Pancreas (tissue), 10 donors: Measurements from ENCODE around the gene CALR3. TPM values are rescaled to one million over a fixed set of nuclear protein-coding genes. Genes with fewer than 3 reads are reported as not detected.
A peak's percentile ranks its signal among the peaks of the same experiment; 100 is the strongest.

ENCODE experiments used
- ATAC-seq, 4 donors: fragments of 200-7000 bp; cut with Tn5 transposase; one replicate each; pipeline versions ENCODE4 v1.8.0 to v1.9.1; 2020; ENCODE audit warnings: mild to moderate bottlenecking in 4 of 4, moderate library complexity in 4 of 4
- DNase-seq, 6 donors: peaks; one replicate each; pipeline ENCODE4 v3.0.0-alpha.2; 2020
- FAIRE-seq: peaks from 2 replicates; lab custom pipeline; 2012; peaks lifted over from hg19 to GRCh38; lab: Jason Lieb, UNC
- H3K27ac ChIP-seq, 4 donors: fragments of 200-600 bp; sonication (generic); 1 replicate in 3 of 4; 2 replicates in 1 of 4; pipeline versions ENCODE4 v1.5.0 to v1.8.0; 2020
- H3K27me3 ChIP-seq, 4 donors: fragments of 200-600 bp; one replicate each; pipeline ENCODE4 v1.8.0; 2021
- H3K36me3 ChIP-seq, 3 donors: fragments of 200-600 bp; sonication (generic) in 1 of 3; one replicate each; pipeline versions ENCODE4 v1.5.0 to v1.8.0; 2020 to 2021
- H3K4me1 ChIP-seq, 3 donors: fragments of 200-600 bp; one replicate each; pipeline ENCODE4 v1.8.0; 2021
- H3K4me3 ChIP-seq, 4 donors: fragments of 200-600 bp; sonication (generic) in 2 of 4; one replicate each; pipeline versions ENCODE4 v1.5.0 to v1.8.0; 2020 to 2021
- H3K9me3 ChIP-seq, 4 donors: fragments of 200-600 bp; one replicate each; pipeline ENCODE4 v1.8.0; 2021
- CTCF ChIP-seq, 4 donors: fragments of 200-600 bp; sonication (generic) in 3 of 4; IDR thresholded peaks; one replicate each; pipeline versions ENCODE4 v1.5.0 to v1.8.0; 2021; ENCODE audit warnings: antibody characterized with exemption in 4 of 4
- WGBS, 2 donors: extraction: QIAGEN DNeasy Blood & Tissue Kit; methylation state at CpG; one replicate each; pipeline ENCODE4 v1.1.7; 2013; 5-methylcytosine and 5-hydroxymethylcytosine counted together
- intact Hi-C, 3 donors: fragments of 100-400 bp; cut with DNase I; formaldehyde crosslinking; loops; one replicate each; pipeline versions ENCODE4 v1.11.1 to v1.14.2; 2022
- polyA plus RNA-seq, 2 donors: library from polyadenylated mRNA; stranded (reverse); fragments of 200-250 nt; gene quantifications; one replicate each; pipeline ENCODE4 v1.2.3, GENCODE V29; 2013
- total RNA-seq, 6 donors: library from RNA; stranded (reverse); fragmentation: NEBNext Ultra II Directional in 4 of 6; extraction: Animal tissue kit (Norgen Biotek cat#: 25700) in 4 of 6; gene quantifications; one replicate each; pipeline versions ENCODE4 v1.2.1 to v1.2.4, GENCODE V29; 2021 to 2023
- donor health status: healthy with polysubstance abuse.
- donor health status: DM: no; HTN: no; CAD: no; lungs with moderate emphysema.
- donor health status: DM: no; HTN: no; CAD: no.
- donor health status: control.
- donor health status: control.
- donor health status: Bipolar disorder and iron deficiency.
- donor health status: DM: yes; HTN: yes; CAD: no.
- donor health status: DM: no; HTN: no; CAD: no.
- donor health status: DM: no; HTN: no; CAD: no.
- donor health status: DM: yes; HTN: yes; CAD: no.

CALR3 gene
- total and polyA plus RNA-seq, 8 donors, result 0.07 TPM; not detected in 7

- no peak for TF ChIP-seq CTCF (IDR thresholded peaks at IDR 0.05)
- no peaks in the 10 kb centered on the region for H3K4me1 ChIP-seq
- no peak for ATAC-seq
- intact Hi-C loops, result no loop called here
- no peak for FAIRE-seq
- H3K9me3 ChIP-seq, result no peaks in the 10 kb centered on the region
- no peak overlapping the region for H3K4me3 ChIP-seq
- no peaks in the 10 kb centered on the region for H3K27me3 ChIP-seq
- 91 to 94% methylated on average over 41 to 43 of the region's 43 CpGs for WGBS, 2 donors
- DNase-seq, result peak in 1 of 6 donors; percentile 72
- H3K27ac ChIP-seq, result no peak overlapping the region
- H3K36me3 ChIP-seq, result peaks cover 14 to 94% (median 83%) of the 10 kb centered on the region in 3 donors
Observed at GRCh38 chr19:16530540-16531379, 34.8 kb upstream of the CALR3 start.

- WGBS, 2 donors, result 87 to 91% methylated on average over 25 of the region's 25 CpGs
- Histone ChIP-seq H3K36me3 (peaks cover 15 to 94% (median 88%) of the 10 kb centered on the region in 3 donors), H3K27me3 (no peaks in the 10 kb centered on the region), H3K4me3 (no peak overlapping the region), H3K9me3 (no peaks in the 10 kb centered on the region), H3K4me1 (no peaks in the 10 kb centered on the region), H3K27ac (no peak overlapping the region)
- intact Hi-C loops, result no loop called here
- ATAC-seq (no peak), FAIRE-seq (no peak), DNase-seq (peak in 1 of 6 donors; percentile 55)
- TF ChIP-seq CTCF (IDR thresholded peaks at IDR 0.05), result no peak
Observed at GRCh38 chr19:16529466-16530144, 33.6 kb upstream of the CALR3 start.

GRCh38 chr19:16527971-16528521, 32.1 kb upstream of the CALR3 start:
- intact Hi-C loops, result no loop called here
- DNase-seq (no peak), ATAC-seq (peak in 3 of 4 donors; percentile 35 to 54 (median 53)), FAIRE-seq (no peak)
- H3K9me3 ChIP-seq, result no peaks in the 10 kb centered on the region
- no peak overlapping the region for H3K27ac ChIP-seq
- H3K27me3 ChIP-seq, result no peaks in the 10 kb centered on the region
- WGBS, 2 donors, result 85 to 89% methylated on average over 12 of the region's 12 CpGs
- TF ChIP-seq CTCF (IDR thresholded peaks at IDR 0.05), result peak in 1 of 4 donors; percentile 8
- no peak overlapping the region for H3K4me3 ChIP-seq
- peaks cover 19 to 89% (median 89%) of the 10 kb centered on the region in 3 donors for H3K36me3 ChIP-seq
- H3K4me1 ChIP-seq, result no peaks in the 10 kb centered on the region

GRCh38 chr19:16527334-16527935, 31.5 kb upstream of the CALR3 start:
- TF ChIP-seq CTCF (IDR thresholded peaks at IDR 0.05), result no peak
- no peaks in the 10 kb centered on the region for H3K9me3 ChIP-seq
- intact Hi-C loops, result no loop called here
- peaks cover 19 to 89% (median 89%) of the 10 kb centered on the region in 3 donors for H3K36me3 ChIP-seq
- 75 to 77% methylated on average over 14 of the region's 14 CpGs for WGBS, 2 donors
- DNase-seq (no peak), FAIRE-seq (no peak), ATAC-seq (no peak)
- no peaks in the 10 kb centered on the region for H3K4me1 ChIP-seq
- no peak overlapping the region for H3K4me3 ChIP-seq
- H3K27ac ChIP-seq, result no peak overlapping the region
- H3K27me3 ChIP-seq, result no peaks in the 10 kb centered on the region
